ENCODE measurements around the gene SMARCC2. TPM values are rescaled to one million over a fixed set of nuclear protein-coding genes. Genes with fewer than 3 reads are reported as not detected.
"Not testable (repeated sequence)": the region's sequence is repeated elsewhere in the genome, so short reads cannot be mapped to it uniquely, and the experiment has no call there.

The SMARCC2 gene
- total RNA-seq, 1 experiment from 2014 or later: 10.6 TPM

DNA sequence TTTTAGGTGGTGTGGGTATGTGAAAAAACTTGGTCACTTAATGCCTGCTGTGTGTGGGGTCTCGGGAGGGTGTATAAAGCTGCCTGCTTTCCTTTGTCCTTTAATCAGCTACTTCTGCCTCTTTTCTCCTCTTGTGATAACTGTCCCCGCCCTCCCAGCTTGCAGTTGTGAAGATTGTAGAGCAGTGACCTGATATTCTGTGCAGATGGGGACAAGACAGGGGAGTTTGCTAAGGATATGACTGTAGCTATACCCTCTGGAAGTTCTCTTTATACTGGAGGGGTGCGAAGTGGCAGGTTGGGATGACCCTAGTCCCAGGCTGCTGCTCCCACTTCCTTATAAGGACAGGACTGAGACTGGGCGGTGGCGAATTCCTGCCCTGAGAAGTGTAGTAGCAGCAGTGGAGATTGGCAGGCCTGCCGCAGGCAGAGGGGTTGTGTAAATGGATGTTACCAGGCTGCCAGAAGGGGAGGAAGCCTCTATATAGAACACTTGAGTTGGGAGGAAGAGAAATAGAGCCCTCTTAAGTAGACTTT is 30.3 kb downstream of the SMARCC2 start:
- Histone ChIP-seq H3K27me3 (no peaks in the 10 kb centered on the region), H3K36me3 (peaks cover 59% of the 10 kb centered on the region)

DNA sequence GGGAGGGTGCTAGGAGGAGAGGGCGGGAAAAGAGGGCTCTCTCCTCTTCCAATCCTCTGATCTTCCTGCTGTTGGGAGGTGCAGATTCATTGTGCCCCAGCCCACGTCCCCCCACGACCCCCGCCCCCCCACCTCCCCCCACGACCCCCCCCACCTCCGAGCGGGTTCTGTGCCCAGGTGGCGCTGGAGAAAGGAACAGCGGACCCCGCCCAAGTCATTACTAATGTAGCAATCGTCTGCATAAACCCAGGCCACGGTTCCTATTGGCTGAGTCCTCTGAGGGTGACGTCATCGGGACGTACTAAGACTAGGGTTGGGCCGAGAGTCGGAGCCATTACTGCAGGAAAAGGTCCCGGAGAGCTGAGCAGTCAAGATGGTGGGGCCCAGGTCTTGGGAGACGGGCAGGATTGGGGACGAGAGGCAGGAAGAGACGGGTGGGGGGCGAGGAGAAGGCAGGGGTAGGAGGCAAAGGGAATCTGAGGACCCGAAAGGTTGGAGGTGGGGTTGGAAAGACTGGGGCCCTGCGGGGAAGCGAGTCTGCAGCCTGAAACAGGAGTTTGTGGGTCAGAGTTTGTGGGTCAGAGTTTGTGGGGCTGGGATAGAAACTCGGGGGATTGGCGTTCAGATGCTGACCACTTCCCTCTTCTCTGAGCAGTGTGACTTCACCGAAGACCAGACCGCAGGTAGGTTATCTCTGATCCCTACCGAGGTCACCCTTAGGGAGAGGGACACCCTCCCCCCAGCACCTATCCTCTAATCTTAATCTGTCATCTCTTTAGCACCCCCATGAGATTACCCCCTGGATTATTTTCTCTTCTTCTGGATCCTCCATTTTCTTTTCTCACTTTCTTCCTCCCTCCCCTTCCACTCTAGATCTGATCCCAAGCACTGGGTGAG is 31.0 kb downstream of the SMARCC2 start, which contains the start of gene MYL6:
Gene MYL6 (plus strand): TSS at position 331 of the 897 bp plus-strand sequence. CDS start 43 bp downstream, at position 374.
- peak; percentile 96 for DNase-seq
- Histone ChIP-seq H3K9me3 (no peaks in the 10 kb centered on the region), H3K27me3 (no peaks in the 10 kb centered on the region), H3K4me3 (peak within 1 kb of the TSS; percentile 78), H3K36me3 (peaks cover 55% of the 10 kb centered on the region)

More for the DNA sequence above, 30.3 kb downstream of the SMARCC2 start:
- peak; percentile 64 for DNase-seq
- Histone ChIP-seq H3K4me3 (peak overlapping the region; percentile 78), H3K9me3 (no peaks in the 10 kb centered on the region)

DNA sequence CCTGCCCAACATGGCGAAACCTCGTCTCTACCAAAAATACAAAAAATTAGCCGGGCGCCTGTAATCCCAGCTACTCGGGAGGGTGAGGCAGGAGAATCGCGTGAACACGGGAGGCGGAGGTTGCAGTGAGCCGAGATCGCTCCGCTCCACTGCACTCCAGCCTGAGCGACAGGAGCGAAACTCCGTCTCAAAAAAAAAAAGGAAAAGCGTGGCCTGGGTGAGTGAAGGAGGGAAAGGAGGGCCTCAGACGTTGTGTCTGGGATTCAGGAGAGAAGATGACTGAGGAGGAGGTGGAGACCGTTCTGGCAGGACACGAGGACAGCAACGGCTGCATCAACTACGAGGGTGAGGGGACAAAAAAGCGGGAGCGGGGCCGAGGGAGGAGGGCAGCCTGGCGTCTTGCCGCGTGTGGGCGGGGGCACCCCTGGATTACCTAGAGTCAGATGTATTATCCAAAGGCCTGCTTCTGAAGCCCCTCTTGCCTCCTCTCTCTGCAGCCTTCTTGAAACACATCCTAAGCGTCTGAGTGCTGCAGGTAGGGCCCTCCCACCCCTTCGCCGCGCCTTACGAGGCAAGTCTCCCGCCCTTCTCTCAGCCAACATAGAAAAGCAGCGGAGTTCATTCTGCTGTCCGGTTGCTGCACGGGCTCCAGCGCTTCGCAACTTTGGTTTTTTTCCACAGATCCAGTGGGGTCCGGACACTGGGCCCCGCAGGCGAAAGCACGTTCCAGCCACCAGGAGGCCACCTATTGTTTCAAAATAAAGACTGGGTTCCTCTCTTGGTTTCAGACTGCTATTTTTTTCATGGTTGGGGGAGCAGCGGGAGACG is 31.9 kb downstream of the SMARCC2 start:
- H3K4me3 ChIP-seq: peak overlapping the region; percentile 78
- DNase-seq: peak; percentile 82
- H3K27me3 ChIP-seq: no peaks in the 10 kb centered on the region
- peaks cover 47% of the 10 kb centered on the region for H3K36me3 ChIP-seq
- no peaks in the 10 kb centered on the region for H3K9me3 ChIP-seq

DNA sequence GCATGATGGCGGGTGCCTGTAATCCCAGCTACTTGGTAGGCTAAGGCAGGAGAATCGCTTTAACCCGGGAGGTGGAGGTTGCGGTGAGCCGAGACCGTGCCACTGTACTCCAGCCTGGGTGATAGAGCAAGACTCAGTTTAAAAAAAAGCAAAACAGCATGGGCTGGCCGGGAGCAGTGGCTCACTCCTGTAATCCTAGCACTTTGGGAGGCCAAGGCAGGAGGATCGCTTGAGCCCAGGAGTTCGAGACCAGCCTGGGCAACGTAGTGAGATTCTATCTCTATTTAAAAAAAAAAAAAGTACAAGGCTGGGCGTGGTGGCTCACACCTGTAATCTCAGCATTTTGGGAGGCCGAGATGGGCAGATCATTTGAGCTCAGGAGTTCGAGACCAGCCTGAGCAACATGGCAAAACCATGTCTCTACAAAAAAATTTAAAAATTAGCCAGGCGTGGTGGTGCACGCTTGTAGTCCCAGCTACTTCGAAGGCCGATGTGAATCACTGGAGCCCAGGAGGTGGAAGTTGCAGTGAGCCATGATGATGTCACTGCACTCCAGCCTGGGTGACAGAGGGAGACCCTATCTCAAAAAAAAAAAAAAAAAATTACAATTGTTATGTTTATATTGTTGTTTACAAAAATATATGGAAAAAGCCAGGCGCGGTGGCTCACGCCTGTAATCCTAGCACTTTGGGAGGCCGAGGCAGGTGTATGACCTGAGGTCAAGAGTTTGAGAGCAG is 32.7 kb downstream of the SMARCC2 start:
- H3K9me3 ChIP-seq, H3K4me3 ChIP-seq, DNase-seq, H3K27me3 ChIP-seq: not testable (repeated sequence)
- peaks cover 42% of the 10 kb centered on the region for H3K36me3 ChIP-seq

DNA sequence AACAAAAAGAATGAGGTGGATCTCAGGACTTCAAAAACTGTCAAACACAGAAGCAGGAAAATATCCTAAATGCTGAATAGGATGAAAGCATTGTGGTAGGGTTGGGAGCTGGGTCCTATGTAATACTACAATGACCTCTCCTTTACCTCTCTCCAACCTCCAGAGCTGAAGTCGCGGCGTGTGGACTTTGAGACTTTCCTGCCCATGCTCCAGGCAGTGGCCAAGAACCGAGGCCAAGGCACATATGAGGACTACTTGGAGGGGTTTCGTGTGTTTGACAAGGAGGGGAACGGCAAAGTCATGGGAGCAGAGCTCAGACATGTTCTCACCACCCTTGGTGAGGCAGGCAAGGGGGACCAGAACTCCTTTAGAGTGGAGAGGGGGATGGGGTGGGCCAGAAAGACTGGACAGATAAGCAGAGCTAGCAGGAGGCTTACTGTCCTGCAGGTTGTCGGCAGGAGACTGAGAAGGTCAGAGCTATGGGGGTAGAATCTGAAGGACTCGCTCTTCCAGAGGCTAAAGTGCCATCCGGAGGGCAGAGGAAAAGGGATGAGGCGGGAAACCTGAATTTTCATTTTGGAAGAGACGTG is 33.9 kb downstream of the SMARCC2 start:
- no peak overlapping the region for H3K4me3 ChIP-seq
- no peaks in the 10 kb centered on the region for H3K27me3 ChIP-seq
- no peak for DNase-seq
- H3K9me3 ChIP-seq: no peaks in the 10 kb centered on the region
- H3K36me3 ChIP-seq: peaks cover 29% of the 10 kb centered on the region

DNA sequence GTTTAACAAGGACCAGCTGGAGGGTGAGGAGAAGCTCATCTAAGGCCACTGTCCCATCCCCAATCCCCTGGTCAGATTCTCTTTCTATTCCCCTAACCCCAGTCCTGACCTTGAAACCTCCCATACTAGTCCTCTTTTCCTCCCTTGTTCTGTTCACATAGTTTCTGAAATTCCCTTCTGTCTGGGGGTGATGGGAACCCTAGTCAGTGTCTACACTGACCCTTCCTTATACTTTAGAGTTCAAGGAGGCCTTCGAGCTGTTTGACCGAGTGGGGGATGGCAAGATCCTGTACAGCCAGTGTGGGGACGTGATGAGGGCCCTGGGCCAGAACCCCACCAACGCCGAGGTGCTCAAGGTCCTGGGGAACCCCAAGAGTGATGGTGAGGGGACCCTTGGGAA is 34.5 kb downstream of the SMARCC2 start:
- Histone ChIP-seq H3K4me3 (no peak overlapping the region), H3K27me3 (no peaks in the 10 kb centered on the region), H3K9me3 (no peaks in the 10 kb centered on the region), H3K36me3 (peaks cover 23% of the 10 kb centered on the region)
- no peak for DNase-seq

DNA sequence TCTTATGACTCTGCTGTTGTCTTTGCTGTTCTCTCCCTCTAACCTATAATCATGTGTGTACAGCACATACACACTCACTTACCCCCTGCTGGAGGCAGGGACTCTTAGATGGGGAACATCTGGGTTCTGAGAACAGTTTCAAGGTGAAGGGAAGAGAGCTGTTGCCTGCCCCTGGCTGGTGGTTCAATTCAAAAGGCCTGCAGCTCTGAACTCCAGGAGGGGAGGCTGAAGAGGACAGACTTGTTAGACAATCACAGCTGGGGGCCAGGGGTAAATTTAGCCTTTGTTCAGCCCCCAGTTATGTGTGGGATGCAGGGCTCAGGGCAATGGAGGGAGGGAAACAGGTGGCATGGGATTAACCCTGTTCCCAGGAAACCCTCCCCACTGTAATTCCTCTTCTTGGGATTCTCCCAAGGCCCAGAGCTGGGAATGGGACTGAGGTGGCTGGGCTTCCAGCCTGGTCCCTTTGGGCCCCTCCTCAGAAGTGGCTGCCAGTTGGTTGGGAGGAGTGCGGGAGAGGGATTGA is 35.0 kb downstream of the SMARCC2 start:
- DNase-seq: no peak
- Histone ChIP-seq H3K36me3 (peaks cover 18% of the 10 kb centered on the region), H3K27me3 (no peaks in the 10 kb centered on the region), H3K4me3 (no peak overlapping the region), H3K9me3 (no peaks in the 10 kb centered on the region)

DNA sequence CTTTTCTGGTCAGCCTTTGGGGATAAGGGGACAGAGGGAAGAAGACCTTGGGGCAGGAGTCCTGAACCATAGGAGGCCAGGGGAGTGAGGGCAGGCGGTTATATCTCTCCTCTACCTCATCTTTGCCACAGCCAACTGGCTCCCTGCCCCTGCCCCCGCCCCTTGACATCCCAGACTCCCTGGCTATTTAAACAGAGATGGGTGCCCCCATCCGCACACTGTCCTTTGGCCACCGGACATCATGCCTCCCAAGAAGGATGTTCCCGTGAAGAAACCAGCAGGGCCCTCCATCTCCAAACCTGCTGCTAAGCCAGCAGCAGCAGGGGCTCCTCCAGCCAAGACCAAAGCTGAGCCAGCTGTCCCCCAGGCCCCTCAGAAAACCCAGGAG is 35.6 kb downstream of the SMARCC2 start:
- no peaks in the 10 kb centered on the region for H3K9me3 ChIP-seq
- DNase-seq: no peak
- H3K27me3 ChIP-seq: no peaks in the 10 kb centered on the region
- peaks cover 12% of the 10 kb centered on the region for H3K36me3 ChIP-seq
- no peak overlapping the region; the same call in 1 of the 2 replicates for H3K4me3 ChIP-seq

DNA sequence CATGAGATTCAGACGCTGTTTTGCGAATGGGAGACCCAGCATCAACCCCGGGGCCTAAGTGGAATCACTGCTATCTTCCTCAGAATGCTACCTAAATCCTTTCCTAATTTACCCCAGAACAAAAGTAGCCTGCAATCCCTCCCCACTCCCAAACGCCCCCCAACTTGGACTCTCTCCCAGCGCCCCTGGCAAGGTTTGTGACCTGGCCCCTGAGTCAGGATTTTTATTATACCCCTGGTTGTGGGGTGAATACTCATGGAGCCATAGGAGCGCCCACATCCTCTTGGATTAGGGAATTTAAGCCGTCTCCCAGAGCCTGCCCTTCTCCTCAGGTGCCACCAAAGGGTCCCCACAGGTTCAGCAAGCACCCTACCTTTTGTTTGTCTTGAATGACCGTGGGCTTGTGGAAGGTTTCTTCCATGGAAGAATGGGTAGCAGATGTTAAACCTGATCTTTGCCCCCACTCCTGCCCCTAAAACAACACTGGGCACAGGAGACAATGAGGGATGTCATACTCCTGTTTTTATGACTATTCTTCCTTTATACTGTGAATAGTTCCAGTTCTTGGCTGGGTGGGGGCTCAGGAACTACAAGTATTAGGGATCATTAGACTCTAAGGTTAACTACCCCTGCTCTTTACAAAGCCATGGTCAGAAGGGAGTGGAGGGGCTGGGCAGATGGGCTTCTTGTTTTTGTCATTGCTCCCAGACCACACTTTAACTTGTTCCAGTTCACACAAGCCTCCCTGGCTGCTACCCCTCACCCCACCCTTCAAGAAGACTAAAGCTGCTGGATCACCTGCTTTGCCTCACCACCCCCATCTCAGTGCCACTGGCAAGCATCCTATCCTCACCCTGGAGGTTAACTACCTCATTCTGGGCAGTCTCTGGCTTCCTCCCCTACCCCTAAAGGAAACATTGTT is 36.3 kb downstream of the SMARCC2 start:
- Histone ChIP-seq H3K4me3 (peak overlapping the region; percentile 65), H3K36me3 (peaks cover 10% of the 10 kb centered on the region), H3K27me3 (no peaks in the 10 kb centered on the region), H3K9me3 (no peaks in the 10 kb centered on the region)
- no peak for DNase-seq

DNA sequence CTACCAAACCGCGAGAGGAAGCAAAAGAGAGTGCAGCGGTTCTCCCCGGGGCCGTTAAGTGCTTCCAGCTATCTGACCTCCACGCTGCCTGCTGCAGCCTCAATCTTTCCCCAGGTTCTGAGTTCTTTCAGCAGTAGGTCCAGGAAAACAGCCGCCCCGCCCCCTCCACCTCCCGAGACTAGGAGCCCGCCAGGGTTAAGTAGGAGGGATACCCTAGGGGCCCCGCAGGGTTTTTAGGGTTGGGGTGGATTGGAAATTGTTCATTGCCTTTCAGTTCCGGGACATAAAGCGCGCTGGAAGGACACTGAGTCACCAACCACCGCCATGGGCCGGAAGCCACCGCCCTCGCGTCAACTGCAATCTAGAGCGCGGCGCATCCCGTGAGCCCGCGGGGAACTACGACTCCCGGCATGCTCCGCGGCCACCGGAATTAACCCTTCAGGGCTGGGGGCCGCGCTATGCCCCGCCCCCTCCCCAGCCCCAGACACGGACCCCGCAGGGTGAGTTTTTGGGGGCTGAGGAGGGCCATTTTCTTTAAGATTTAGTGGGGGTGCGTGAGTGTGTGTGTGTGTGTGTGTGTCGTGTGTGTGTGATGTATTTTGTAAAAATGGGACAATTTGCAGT is 37.0 kb downstream of the SMARCC2 start, which contains the start of gene MYL6B:
Gene MYL6B (plus strand): TSS at position 456 of the 624 bp plus-strand sequence. CDS start 1,332 bp downstream, outside the sequence.
- Histone ChIP-seq H3K36me3 (peaks cover 10% of the 10 kb centered on the region), H3K9me3 (no peaks in the 10 kb centered on the region), H3K27me3 (no peaks in the 10 kb centered on the region), H3K4me3 (peak within 1 kb of the TSS; percentile 65)
- DNase-seq: peak; percentile 95

DNA sequence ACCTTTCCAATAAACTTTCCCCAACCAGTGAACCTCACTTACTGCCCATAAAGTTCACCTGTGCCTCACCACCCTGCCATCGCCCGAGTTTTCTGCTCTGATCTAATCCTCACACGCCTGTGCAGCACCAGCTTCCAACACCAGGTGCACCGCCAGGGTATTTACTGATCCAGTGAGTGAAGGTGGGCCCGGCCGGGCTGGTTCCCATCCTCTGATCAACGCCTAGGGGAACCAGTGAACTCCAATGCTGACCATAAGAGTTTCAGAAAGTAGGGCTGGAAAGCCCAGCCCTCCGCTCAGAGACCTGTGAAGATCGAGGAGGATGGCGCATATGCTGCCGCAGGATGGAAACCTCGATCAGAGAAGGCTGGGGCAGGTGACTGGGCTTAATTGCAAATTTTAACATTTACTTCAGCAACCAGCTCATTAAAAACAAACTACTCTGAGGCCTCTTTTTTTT is 37.6 kb downstream of the SMARCC2 start:
- peak; percentile 53 for DNase-seq
- no peaks in the 10 kb centered on the region for H3K27me3 ChIP-seq
- peaks cover 10% of the 10 kb centered on the region for H3K36me3 ChIP-seq
- H3K9me3 ChIP-seq: no peaks in the 10 kb centered on the region
- peak overlapping the region; percentile 65 for H3K4me3 ChIP-seq

DNA sequence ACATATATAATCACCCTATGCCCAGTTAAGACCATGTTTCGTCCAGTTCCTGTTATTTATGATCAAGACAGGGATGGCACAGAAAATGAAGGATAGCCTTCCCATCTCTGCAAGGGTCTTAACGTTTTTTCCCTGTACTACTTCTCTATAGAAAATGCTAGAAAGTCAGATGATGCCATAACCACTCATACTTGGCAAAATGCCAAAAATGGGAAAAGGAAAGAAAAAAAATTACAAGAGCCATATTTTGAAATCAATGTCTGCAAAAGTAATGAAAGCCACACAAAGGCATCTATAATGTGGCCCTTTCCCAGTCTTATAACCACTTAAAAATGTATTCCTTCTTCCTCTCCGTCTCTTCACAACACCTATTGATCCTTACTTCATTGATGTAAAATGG is 38.7 kb downstream of the SMARCC2 start:
- no peak for DNase-seq
- H3K9me3 ChIP-seq: no peaks in the 10 kb centered on the region

DNA sequence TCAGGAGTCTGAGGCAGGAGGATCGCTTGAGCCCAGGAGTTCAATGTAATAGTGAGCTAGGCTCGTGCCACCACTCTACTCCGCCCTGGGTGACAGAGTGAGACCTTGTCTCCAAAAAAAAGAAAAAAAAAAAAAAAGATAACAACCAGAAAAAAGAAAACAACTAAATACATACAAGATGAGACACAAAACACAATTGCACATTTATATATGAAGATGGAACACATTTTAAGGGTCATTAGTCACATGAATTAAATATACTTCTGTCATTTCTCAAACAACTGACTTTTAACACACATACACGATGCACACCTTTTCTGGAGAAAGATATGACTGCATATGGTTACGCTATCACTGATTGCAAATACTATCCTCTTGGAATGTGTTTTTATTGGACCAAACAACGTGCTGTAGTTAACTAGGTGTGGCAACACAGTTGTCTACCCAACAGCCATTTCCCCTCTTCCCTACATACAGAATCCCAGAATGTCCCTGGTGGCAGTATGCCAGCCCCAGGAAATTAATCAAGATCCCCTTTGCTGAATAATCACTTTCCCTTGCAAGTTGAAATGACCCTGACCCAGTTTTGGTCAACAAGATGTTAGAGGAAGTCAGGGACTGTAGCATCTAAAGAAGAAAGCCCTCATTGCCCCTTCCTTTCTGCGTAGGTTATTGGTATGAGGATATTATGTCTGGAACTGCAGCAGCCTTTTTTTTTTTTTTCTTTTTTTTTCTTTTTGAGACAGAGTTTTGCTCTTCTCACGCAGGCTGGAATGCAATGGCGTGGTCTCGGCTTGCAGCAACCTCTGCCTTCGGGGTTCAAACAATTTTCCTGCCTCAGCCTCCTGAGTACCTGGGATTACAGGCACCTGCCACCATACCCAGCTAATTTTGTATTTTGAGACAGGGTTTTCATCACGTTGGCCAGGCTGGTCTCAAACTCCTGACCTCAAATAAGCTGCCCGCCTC is 42.5 kb downstream of the SMARCC2 start:
- H3K27me3 ChIP-seq: no peaks in the 10 kb centered on the region
- no peak for DNase-seq
- no peaks in the 10 kb centered on the region for H3K9me3 ChIP-seq
- no peak overlapping the region for H3K4me3 ChIP-seq
- peaks cover 23% of the 10 kb centered on the region for H3K36me3 ChIP-seq

More for the DNA sequence above, 38.7 kb downstream of the SMARCC2 start:
- H3K4me3 ChIP-seq: no peak overlapping the region
- H3K36me3 ChIP-seq: peaks cover 10% of the 10 kb centered on the region
- no peaks in the 10 kb centered on the region for H3K27me3 ChIP-seq

Data from MG63 (cell line).